Measurements from ENCODE around the gene SLC18A2. TPM values are rescaled to one million over a fixed set of nuclear protein-coding genes. Genes with fewer than 3 reads are reported as not detected.
A peak's percentile ranks its signal among the peaks of the same experiment; 100 is the strongest.

SLC18A2 gene
- total RNA-seq, 4 donors from 2014 or later = 4.0 to 4.9 (median 4.4) TPM

GRCh38 chr10:117255835-117256460 is 15.0 kb downstream of the SLC18A2 start:
- intact Hi-C loops (cut with DNase I; ENCODE audit: low total_unique reads) = no loop called here
- H3K4me3 ChIP-seq (ENCODE audit: low read depth, poor library complexity, severe bottlenecking) = no peak overlapping the region
- 95 to 96% methylated on average over 9 of the region's 9 CpGs for WGBS, 2 donors
- peak in 1 of 2 donors; percentile 15 for DNase-seq (ENCODE audit: low spot score in 2 of 2)
- TF ChIP-seq CTCF (IDR thresholded peaks at IDR 0.05) (no peak), POLR2A (IDR thresholded peaks at IDR 0.05) (no peak)

- no peak overlapping the region for H3K4me3 ChIP-seq (ENCODE audit: low read depth, poor library complexity, severe bottlenecking)
- TF ChIP-seq POLR2A (IDR thresholded peaks at IDR 0.05) (no peak), CTCF (IDR thresholded peaks at IDR 0.05) (no peak)
- 77 to 91% methylated on average over 10 of the region's 10 CpGs for WGBS, 2 donors
- no peak for DNase-seq (ENCODE audit: low spot score in 2 of 2)
- intact Hi-C loops (cut with DNase I; ENCODE audit: low total_unique reads) = no loop called here
Observed at GRCh38 chr10:117256910-117257309, 16.0 kb downstream of the SLC18A2 start.

- intact Hi-C loops (cut with DNase I; ENCODE audit: low total_unique reads) = no loop called here
- TF ChIP-seq POLR2A (IDR thresholded peaks at IDR 0.05) = no peak
- no peak for TF ChIP-seq CTCF (IDR thresholded peaks at IDR 0.05)
- peak in 1 of 2 donors; percentile 70 for DNase-seq (ENCODE audit: low spot score in 2 of 2)
- H3K4me3 ChIP-seq (ENCODE audit: low read depth, poor library complexity, severe bottlenecking) = no peak overlapping the region
- WGBS, 2 donors = 80 to 87% methylated on average over 3 of the region's 3 CpGs
Observed at GRCh38 chr10:117257721-117258120, 16.8 kb downstream of the SLC18A2 start.

GRCh38 chr10:117259279-117259678 is 18.4 kb downstream of the SLC18A2 start:
- peak in 1 of 2 donors; percentile 49 for DNase-seq (ENCODE audit: low spot score in 2 of 2)
- intact Hi-C loops (cut with DNase I; ENCODE audit: low total_unique reads) = no loop called here
- 62 to 68% methylated on average over 3 of the region's 3 CpGs for WGBS, 2 donors
- TF ChIP-seq POLR2A (IDR thresholded peaks at IDR 0.05) = no peak
- no peak for TF ChIP-seq CTCF (IDR thresholded peaks at IDR 0.05)
- H3K4me3 ChIP-seq (ENCODE audit: low read depth, poor library complexity, severe bottlenecking) = no peak overlapping the region

- intact Hi-C loops (cut with DNase I; ENCODE audit: low total_unique reads) = no loop called here
- DNase-seq (ENCODE audit: low spot score in 2 of 2) = peak in 1 of 2 donors; percentile 31
- 67 to 68% methylated on average over 4 of the region's 4 CpGs for WGBS, 2 donors
- H3K4me3 ChIP-seq (ENCODE audit: low read depth, poor library complexity, severe bottlenecking) = no peak overlapping the region
- no peak for TF ChIP-seq POLR2A (IDR thresholded peaks at IDR 0.05)
- TF ChIP-seq CTCF (IDR thresholded peaks at IDR 0.05) = no peak
Observed at GRCh38 chr10:117260084-117260483, 19.2 kb downstream of the SLC18A2 start.

- intact Hi-C loops (cut with DNase I; ENCODE audit: low total_unique reads) = no loop called here
- DNase-seq (ENCODE audit: low spot score in 2 of 2) = peak in 1 of 2 donors; percentile 43
- WGBS, 2 donors = 92 to 96% methylated on average over 3 of the region's 3 CpGs
- TF ChIP-seq CTCF (IDR thresholded peaks at IDR 0.05) (no peak), POLR2A (IDR thresholded peaks at IDR 0.05) (no peak)
- H3K4me3 ChIP-seq (ENCODE audit: low read depth, poor library complexity, severe bottlenecking) = no peak overlapping the region
Observed at GRCh38 chr10:117261501-117261900, 20.6 kb downstream of the SLC18A2 start.

Data from lower leg skin (tissue), 4 donors.